K562 (cell line): ENCODE measurements around the gene AQP2. TPM values are rescaled to one million over a fixed set of nuclear protein-coding genes. Genes with fewer than 3 reads are reported as not detected.

Source experiments
- ATF6 ChIP-seq: sonication (generic); formaldehyde crosslinking; IDR thresholded peaks from 2 replicates; pipeline ENCODE4 v1.4.0; 2020; ENCODE audit warnings: mild to moderate bottlenecking, missing genetic modification reagents
- HDAC3 ChIP-seq: fragments of 450-650 bp; IDR thresholded peaks from 2 replicates; pipeline ENCODE4 v1.6.1; 2018; ENCODE audit warnings: borderline replicate concordance, mild to moderate bottlenecking, moderate library complexity; ENCODE audit not compliant: partially characterized antibody
- LCOR ChIP-seq: sonication (generic); formaldehyde crosslinking; IDR thresholded peaks from 2 replicates; pipeline ENCODE4 v1.8.0; 2022; ENCODE audit warnings: mild to moderate bottlenecking, missing genetic modification reagents
- PHTF2 ChIP-seq: fragments of 250-450 bp; sonication (Bioruptor Pico); IDR thresholded peaks from 2 replicates; pipeline ENCODE4 v1.5.0; 2021; ENCODE audit warnings: mild to moderate bottlenecking
- POLR2B ChIP-seq: fragments of 450-650 bp; IDR thresholded peaks from 2 replicates; pipeline ENCODE4 v1.6.1; 2018; ENCODE audit warnings: low read depth; ENCODE audit not compliant: partially characterized antibody
- POLR3A ChIP-seq: IDR thresholded peaks from 2 replicates; pipeline ENCODE4 v1.6.1; 2011; ENCODE audit warnings: borderline replicate concordance, mild to moderate bottlenecking, moderate library complexity; ENCODE audit not compliant: insufficient read length, insufficient read depth; ENCODE audit errors: extremely low read depth
- STAT6 ChIP-seq: sonication (generic); formaldehyde crosslinking; IDR thresholded peaks from 2 replicates; pipeline ENCODE4 v1.8.1; 2023; ENCODE audit warnings: mild to moderate bottlenecking, missing genetic modification reagents
- ZNF140 ChIP-seq: fragments of 250-450 bp; sonication (Bioruptor Pico); IDR thresholded peaks from 2 replicates; pipeline ENCODE4 v1.8.0; 2021; ENCODE audit warnings: moderate library complexity, mild to moderate bottlenecking, inconsistent platforms
- ZNF644 ChIP-seq: fragments of 200-800 bp; sonication (Bioruptor generic); IDR thresholded peaks from 2 replicates; pipeline ENCODE4 v1.6.1; 2016; ENCODE audit warnings: low read depth, missing genetic modification characterization, missing compliant biosample characterization
- polyA plus RNA-seq, 8 experiments: library from polyadenylated mRNA; depleted of rRNA in 4 of 8; stranded (reverse) in 5 of 8; unstranded in 3 of 8; fragments of >200 nt; fragmentation: Nextera tagmentation in 2 of 8; fragmentation: Illumina TruSeq in 1 of 8; extraction: Ambion mirVana in 2 of 8; extraction: Trizol in 1 of 8; gene quantifications; 2 replicates each; pipeline versions ENCODE4 v1.2.1 to v1.2.3, GENCODE V29; 2011 to 2014; ENCODE audit warnings: inconsistent platforms in 1 of 8, missing spikeins in 1 of 8
- total RNA-seq, 7 experiments: library from RNA; depleted of rRNA in 6 of 7; stranded (reverse); fragments of >200 nt in 6 of 7; fragmentation: Illumina TruSeq in 2 of 7; extraction: Trizol in 2 of 7; gene quantifications; 2 replicates each; pipeline versions ENCODE4 v1.2.1 to v1.2.3, GENCODE V29; 2011 to 2021; ENCODE audit warnings: low replicate concordance in 1 of 7
- TF ChIP-seq, protein P1 (sequence below): fragments of 450-650 bp; formaldehyde crosslinking; conservative IDR thresholded peaks from 2 replicates; pipeline ENCODE4 v1.4.0; 2022; ENCODE audit warnings: mild to moderate bottlenecking, missing genetic modification characterization
- TF ChIP-seq, protein P2 (sequence below): sonication (generic); formaldehyde crosslinking; IDR thresholded peaks from 2 replicates; pipeline ENCODE4 v1.8.0; 2023; ENCODE audit warnings: mild to moderate bottlenecking, missing genetic modification reagents
- TF ChIP-seq, protein P3 (sequence below): fragments of 450-650 bp; formaldehyde crosslinking; IDR thresholded peaks from 2 replicates; pipeline ENCODE4 v1.4.0; 2020; ENCODE audit warnings: mild to moderate bottlenecking, moderate library complexity

The AQP2 gene
- total and polyA plus RNA-seq, 9 of the 15 experiments (the other 6 are each of a cell fraction or from before 2014, with no cell fraction given) = not detected

GRCh38 chr12:49983892-49984291 is 33.4 kb downstream of the AQP2 start (continued):
- TF ChIP-seq, protein P1, sequence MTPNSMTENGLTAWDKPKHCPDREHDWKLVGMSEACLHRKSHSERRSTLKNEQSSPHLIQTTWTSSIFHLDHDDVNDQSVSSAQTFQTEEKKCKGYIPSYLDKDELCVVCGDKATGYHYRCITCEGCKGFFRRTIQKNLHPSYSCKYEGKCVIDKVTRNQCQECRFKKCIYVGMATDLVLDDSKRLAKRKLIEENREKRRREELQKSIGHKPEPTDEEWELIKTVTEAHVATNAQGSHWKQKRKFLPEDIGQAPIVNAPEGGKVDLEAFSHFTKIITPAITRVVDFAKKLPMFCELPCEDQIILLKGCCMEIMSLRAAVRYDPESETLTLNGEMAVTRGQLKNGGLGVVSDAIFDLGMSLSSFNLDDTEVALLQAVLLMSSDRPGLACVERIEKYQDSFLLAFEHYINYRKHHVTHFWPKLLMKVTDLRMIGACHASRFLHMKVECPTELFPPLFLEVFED (CRISPR knock-in tag) = no peak
- TF ChIP-seq PHTF2 (CRISPR knock-in tag) = no peak
- no peak for TF ChIP-seq ZNF140
- no peak for TF ChIP-seq ZNF644 (tag)
- no peak for TF ChIP-seq HDAC3
- TF ChIP-seq POLR2B = no peak
- TF ChIP-seq ATF6 = no peak
- no peak for TF ChIP-seq POLR3A
- TF ChIP-seq, protein P2, sequence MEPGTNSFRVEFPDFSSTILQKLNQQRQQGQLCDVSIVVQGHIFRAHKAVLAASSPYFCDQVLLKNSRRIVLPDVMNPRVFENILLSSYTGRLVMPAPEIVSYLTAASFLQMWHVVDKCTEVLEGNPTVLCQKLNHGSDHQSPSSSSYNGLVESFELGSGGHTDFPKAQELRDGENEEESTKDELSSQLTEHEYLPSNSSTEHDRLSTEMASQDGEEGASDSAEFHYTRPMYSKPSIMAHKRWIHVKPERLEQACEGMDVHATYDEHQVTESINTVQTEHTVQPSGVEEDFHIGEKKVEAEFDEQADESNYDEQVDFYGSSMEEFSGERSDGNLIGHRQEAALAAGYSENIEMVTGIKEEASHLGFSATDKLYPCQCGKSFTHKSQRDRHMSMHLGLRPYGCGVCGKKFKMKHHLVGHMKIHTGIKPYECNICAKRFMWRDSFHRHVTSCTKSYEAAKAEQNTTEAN (CRISPR knock-in tag) = no peak
- TF ChIP-seq, protein P3, sequence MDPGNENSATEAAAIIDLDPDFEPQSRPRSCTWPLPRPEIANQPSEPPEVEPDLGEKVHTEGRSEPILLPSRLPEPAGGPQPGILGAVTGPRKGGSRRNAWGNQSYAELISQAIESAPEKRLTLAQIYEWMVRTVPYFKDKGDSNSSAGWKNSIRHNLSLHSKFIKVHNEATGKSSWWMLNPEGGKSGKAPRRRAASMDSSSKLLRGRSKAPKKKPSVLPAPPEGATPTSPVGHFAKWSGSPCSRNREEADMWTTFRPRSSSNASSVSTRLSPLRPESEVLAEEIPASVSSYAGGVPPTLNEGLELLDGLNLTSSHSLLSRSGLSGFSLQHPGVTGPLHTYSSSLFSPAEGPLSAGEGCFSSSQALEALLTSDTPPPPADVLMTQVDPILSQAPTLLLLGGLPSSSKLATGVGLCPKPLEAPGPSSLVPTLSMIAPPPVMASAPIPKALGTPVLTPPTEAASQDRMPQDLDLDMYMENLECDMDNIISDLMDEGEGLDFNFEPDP (CRISPR knock-in tag) = no peak
- TF ChIP-seq STAT6 (CRISPR knock-in tag) = no peak
- peak; percentile 48; the same call in 1 of the 2 replicates for TF ChIP-seq LCOR (CRISPR knock-in tag)
